Neural crest cell (in vitro differentiated cells): ENCODE data around the gene C4A. TPM values are rescaled to one million over a fixed set of nuclear protein-coding genes. Genes with fewer than 3 reads are reported as not detected.

ENCODE experiments used
- DNase-seq: peaks from one replicate; pipeline ENCODE4 v3.0.0; 2021; ENCODE audit warnings: low read depth, mixed read lengths, low spot score
- H3K27ac Mint-ChIP-seq: one replicate; pipeline ENCODE4 v1.8.0; 2021; ENCODE audit warnings: mild to moderate bottlenecking, mixed read lengths; ENCODE audit not compliant: unreplicated experiment
- H3K27me3 Mint-ChIP-seq: 2 replicates; pipeline ENCODE4 v1.8.0; 2021; ENCODE audit warnings: low read depth, mild to moderate bottlenecking, mixed read lengths
- H3K36me3 Mint-ChIP-seq: 2 replicates; pipeline ENCODE4 v1.8.0; 2021; ENCODE audit warnings: low read depth, mild to moderate bottlenecking, mixed read lengths
- H3K4me1 Mint-ChIP-seq: 2 replicates; pipeline ENCODE4 v1.8.0; 2021; ENCODE audit warnings: mixed read lengths
- H3K4me3 Mint-ChIP-seq: one replicate; pipeline ENCODE4 v1.8.0; 2021; ENCODE audit warnings: mild to moderate bottlenecking, mixed read lengths
- H3K9me3 Mint-ChIP-seq: 2 replicates; pipeline ENCODE4 v1.8.0; 2021; ENCODE audit warnings: mixed read lengths
- CTCF ChIP-seq: fragments of 200-600 bp; sonication (generic); conservative IDR thresholded peaks from 2 replicates; pipeline ENCODE4 v1.5.0; 2021; ENCODE audit warnings: antibody characterized with exemption, mild to moderate bottlenecking
- total RNA-seq: library from RNA; stranded (reverse); gene quantifications from 2 replicates; pipeline ENCODE4 v1.2.1, GENCODE V29; 2021

C4A gene
- total RNA-seq, 1 donor from 2014 or later: 5.6 TPM

- no peak for TF ChIP-seq CTCF
- Mint-ChIP-seq H3K4me1 (peaks cover 27% of the 10 kb centered on the region), H3K9me3 (no peaks in the 10 kb centered on the region), H3K4me3 (peak overlapping the region; percentile 44), H3K27ac (no peak overlapping the region), H3K27me3 (no peaks in the 10 kb centered on the region), H3K36me3 (peaks cover 13% of the 10 kb centered on the region)
- DNase-seq: no peak
Observed at GRCh38 chr6:31968326-31968725, 13.5 kb upstream of the C4A start.

- H3K27ac Mint-ChIP-seq: peak overlapping the region; percentile 75
- TF ChIP-seq CTCF: no peak
- no peak for DNase-seq
- peak overlapping the region; percentile 100 for H3K4me3 Mint-ChIP-seq
- peaks cover 15% of the 10 kb centered on the region for H3K36me3 Mint-ChIP-seq
- H3K27me3 Mint-ChIP-seq: no peaks in the 10 kb centered on the region
- peaks cover 33% of the 10 kb centered on the region for H3K4me1 Mint-ChIP-seq
- H3K9me3 Mint-ChIP-seq: no peaks in the 10 kb centered on the region
Observed at GRCh38 chr6:31968791-31969711, 12.8 kb upstream of the C4A start.

GRCh38 chr6:31969712-31970603, 11.9 kb upstream of the C4A start:
- Mint-ChIP-seq H3K4me3 (peak overlapping the region; percentile 100), H3K9me3 (no peaks in the 10 kb centered on the region), H3K36me3 (peaks cover 21% of the 10 kb centered on the region), H3K27me3 (no peaks in the 10 kb centered on the region), H3K4me1 (peaks cover 33% of the 10 kb centered on the region), H3K27ac (peak overlapping the region; percentile 81)
- no peak for DNase-seq
- no peak for TF ChIP-seq CTCF

GRCh38 chr6:31970604-31971271, 11.1 kb upstream of the C4A start:
- Mint-ChIP-seq H3K27ac (no peak overlapping the region), H3K4me3 (peak overlapping the region; percentile 100), H3K9me3 (no peaks in the 10 kb centered on the region), H3K4me1 (peaks cover 33% of the 10 kb centered on the region), H3K36me3 (peaks cover 21% of the 10 kb centered on the region), H3K27me3 (no peaks in the 10 kb centered on the region)
- DNase-seq: no peak
- no peak for TF ChIP-seq CTCF
